ENCODE results near the gene BRAF.
"Not testable (repeated sequence)": the region's sequence is repeated elsewhere in the genome, so short reads cannot be mapped to it uniquely, and the experiment has no call there.

The BRAF gene

GRCh38 chr7:140928491-140929309 lies 4.0 kb upstream of the BRAF start:
- H3F3A ChIP-seq (ENCODE audit: insufficient read depth), result no peaks in the 10 kb centered on the region
- no peak overlapping the region for H3K27ac ChIP-seq (ENCODE audit: low read depth, low read length)
- H3K36me3 ChIP-seq (ENCODE audit: low read length), result no peaks in the 10 kb centered on the region
- no peak for TF ChIP-seq EZH2phosphoT487 (conservative IDR thresholded peaks at IDR 0.05; ENCODE audit: low read length)
- no peak for TF ChIP-seq CTCF (IDR thresholded peaks at IDR 0.05; ENCODE audit: insufficient read depth, low read length, poor library complexity, severe bottlenecking)
- H3K4me3 ChIP-seq (ENCODE audit: insufficient read depth, low read length, poor library complexity, severe bottlenecking), result no peak overlapping the region
- no peaks in the 10 kb centered on the region for H4K20me1 ChIP-seq (ENCODE audit: low read depth, low read length)
- H3K27me3 ChIP-seq (ENCODE audit: low read length), result no peaks in the 10 kb centered on the region
- H3K9me2 ChIP-seq (replicated peaks; ENCODE audit: insufficient read depth, low read length), result no peaks in the 10 kb centered on the region
- H3K4me2 ChIP-seq (ENCODE audit: low read depth, low read length, poor library complexity, severe bottlenecking), result no peak overlapping the region
- no peaks in the 10 kb centered on the region for H3K9me3 ChIP-seq (ENCODE audit: insufficient read depth, low read length)
- H2AFZ ChIP-seq (ENCODE audit: low read depth, low read length, severe bottlenecking), result no peak overlapping the region
- H3K9ac ChIP-seq (ENCODE audit: low read length), result no peak overlapping the region
- peaks cover 1% of the 10 kb centered on the region; the same call in 1 of the 2 replicates for H3K79me2 ChIP-seq (ENCODE audit: insufficient read depth, low read length)

GRCh38 chr7:140927945-140928344 lies 3.2 kb upstream of the BRAF start:
- H3K4me2 ChIP-seq (ENCODE audit: low read depth, low read length, poor library complexity, severe bottlenecking); H3K4me3 ChIP-seq (ENCODE audit: insufficient read depth, low read length, poor library complexity, severe bottlenecking); H3K27me3 ChIP-seq (ENCODE audit: low read length); H3K36me3 ChIP-seq (ENCODE audit: low read length); H3K9me3 ChIP-seq (ENCODE audit: insufficient read depth, low read length); H3K79me2 ChIP-seq (ENCODE audit: insufficient read depth, low read length); H3K9ac ChIP-seq (ENCODE audit: low read length); H3K27ac ChIP-seq (ENCODE audit: low read depth, low read length); H4K20me1 ChIP-seq (ENCODE audit: low read depth, low read length); H3F3A ChIP-seq (ENCODE audit: insufficient read depth); H3K9me2 ChIP-seq (replicated peaks; ENCODE audit: insufficient read depth, low read length); H2AFZ ChIP-seq (ENCODE audit: low read depth, low read length, severe bottlenecking): not testable (repeated sequence)

- no peak for TF ChIP-seq CTCF (IDR thresholded peaks at IDR 0.05; ENCODE audit: insufficient read depth, low read length, poor library complexity, severe bottlenecking)
- TF ChIP-seq EZH2phosphoT487 (conservative IDR thresholded peaks at IDR 0.05; ENCODE audit: low read length), result no peak
- H3F3A ChIP-seq (ENCODE audit: insufficient read depth), result peaks cover 5% of the 10 kb centered on the region; the same call in 1 of the 2 replicates
- H3K36me3 ChIP-seq (ENCODE audit: low read length), result no peaks in the 10 kb centered on the region
- no peaks in the 10 kb centered on the region for H3K9me3 ChIP-seq (ENCODE audit: insufficient read depth, low read length)
- H3K9me2 ChIP-seq (replicated peaks; ENCODE audit: insufficient read depth, low read length), result no peaks in the 10 kb centered on the region
- no peak overlapping the region for H3K27ac ChIP-seq (ENCODE audit: low read depth, low read length)
- no peaks in the 10 kb centered on the region for H3K27me3 ChIP-seq (ENCODE audit: low read length)
- H2AFZ ChIP-seq (ENCODE audit: low read depth, low read length, severe bottlenecking), result no peak overlapping the region
- peaks cover 10% of the 10 kb centered on the region; the same call in 1 of the 2 replicates for H3K79me2 ChIP-seq (ENCODE audit: insufficient read depth, low read length)
- H3K9ac ChIP-seq (ENCODE audit: low read length), result no peak overlapping the region
- no peak overlapping the region for H3K4me3 ChIP-seq (ENCODE audit: insufficient read depth, low read length, poor library complexity, severe bottlenecking)
- H3K4me2 ChIP-seq (ENCODE audit: low read depth, low read length, poor library complexity, severe bottlenecking), result no peak overlapping the region
- H4K20me1 ChIP-seq (ENCODE audit: low read depth, low read length), result peaks cover 8% of the 10 kb centered on the region; the same call in 1 of the 2 replicates
These were observed 2.6 kb upstream of the BRAF start for GRCh38 chr7:140927351-140927750.

All from SU-DHL-6 (cell line).